ENCODE measurements around the gene GPR6. TPM values are rescaled to one million over a fixed set of nuclear protein-coding genes. Genes with fewer than 3 reads are reported as not detected.

The GPR6 gene
- total RNA-seq, 1 experiment from 2014 or later: 0.20 TPM

GRCh38 chr6:109984410-109984809 lies 6.3 kb downstream of the GPR6 start:
- Histone ChIP-seq H3K23me2 (ENCODE audit: insufficient read length, low read depth, low read length, poor library complexity, severe bottlenecking) (peaks cover under 1% of the 10 kb centered on the region), H3K56ac (ENCODE audit: insufficient read length, low read depth, low read length) (no peak overlapping the region), H2AFZ (ENCODE audit: low read length) (no peak overlapping the region), H4K8ac (replicated peaks; ENCODE audit: insufficient read length, low read depth, low read length) (no peak overlapping the region), H3K18ac (ENCODE audit: insufficient read length, low read depth, low read length) (no peak overlapping the region), H2BK15ac (ENCODE audit: low read depth, low read length) (no peak overlapping the region), H2BK5ac (ENCODE audit: insufficient read length, low read length) (no peak overlapping the region), H2BK12ac (ENCODE audit: insufficient read length, low read depth, low read length) (no peak overlapping the region), H3K4me1 (ENCODE audit: insufficient read depth, low read length) (no peaks in the 10 kb centered on the region), H4K5ac (ENCODE audit: insufficient read length, low read depth, low read length) (no peak overlapping the region), H3T11ph (ENCODE audit: low read length) (no peak overlapping the region), H3K27ac (ENCODE audit: insufficient read length, low read depth, low read length) (no peak overlapping the region), H4K91ac (ENCODE audit: insufficient read length, low read depth, low read length) (no peak overlapping the region), H4K20me1 (ENCODE audit: control insufficient read depth, insufficient read depth, insufficient read length) (no peaks in the 10 kb centered on the region), H2BK20ac (ENCODE audit: low read depth, low read length, poor library complexity, severe bottlenecking) (no peak overlapping the region), H3K23ac (ENCODE audit: insufficient read length, low read depth, low read length) (no peak overlapping the region), H2AK5ac (ENCODE audit: insufficient read length, low read length) (no peak overlapping the region), H3K79me2 (ENCODE audit: insufficient read depth, low read length) (no peaks in the 10 kb centered on the region), H3K9me3 (ENCODE audit: control insufficient read depth, low read depth, low read length) (no peaks in the 10 kb centered on the region), H3K27me3 (ENCODE audit: insufficient read depth, low read length) (peaks cover under 1% of the 10 kb centered on the region; the same call in 1 of the 2 replicates), H3K4ac (ENCODE audit: low read depth, low read length) (no peak overlapping the region), H3K79me1 (ENCODE audit: insufficient read depth, low read depth, low read length, poor library complexity, severe bottlenecking) (no peaks in the 10 kb centered on the region), H3K14ac (ENCODE audit: insufficient read depth, low read length) (no peak overlapping the region), H2BK120ac (ENCODE audit: low read depth, low read length, poor library complexity, severe bottlenecking) (no peak overlapping the region), H3K9ac (ENCODE audit: extremely low read depth, insufficient read length, low read length) (no peak overlapping the region), H3K4me2 (ENCODE audit: insufficient read depth, insufficient read length, low read length) (no peak overlapping the region)
- no peak overlapping the region for H3K27ac Mint-ChIP-seq
- H3K9me3 Mint-ChIP-seq: no peaks in the 10 kb centered on the region
- H3K4me1 Mint-ChIP-seq: no peaks in the 10 kb centered on the region
- TF ChIP-seq, protein P1, sequence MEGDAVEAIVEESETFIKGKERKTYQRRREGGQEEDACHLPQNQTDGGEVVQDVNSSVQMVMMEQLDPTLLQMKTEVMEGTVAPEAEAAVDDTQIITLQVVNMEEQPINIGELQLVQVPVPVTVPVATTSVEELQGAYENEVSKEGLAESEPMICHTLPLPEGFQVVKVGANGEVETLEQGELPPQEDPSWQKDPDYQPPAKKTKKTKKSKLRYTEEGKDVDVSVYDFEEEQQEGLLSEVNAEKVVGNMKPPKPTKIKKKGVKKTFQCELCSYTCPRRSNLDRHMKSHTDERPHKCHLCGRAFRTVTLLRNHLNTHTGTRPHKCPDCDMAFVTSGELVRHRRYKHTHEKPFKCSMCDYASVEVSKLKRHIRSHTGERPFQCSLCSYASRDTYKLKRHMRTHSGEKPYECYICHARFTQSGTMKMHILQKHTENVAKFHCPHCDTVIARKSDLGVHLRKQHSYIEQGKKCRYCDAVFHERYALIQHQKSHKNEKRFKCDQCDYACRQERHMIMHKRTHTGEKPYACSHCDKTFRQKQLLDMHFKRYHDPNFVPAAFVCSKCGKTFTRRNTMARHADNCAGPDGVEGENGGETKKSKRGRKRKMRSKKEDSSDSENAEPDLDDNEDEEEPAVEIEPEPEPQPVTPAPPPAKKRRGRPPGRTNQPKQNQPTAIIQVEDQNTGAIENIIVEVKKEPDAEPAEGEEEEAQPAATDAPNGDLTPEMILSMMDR (conservative IDR thresholded peaks at IDR 0.05): no peak
- H3K27me3 Mint-ChIP-seq (ENCODE audit: low read depth): peaks cover 36% of the 10 kb centered on the region
- WGBS (ENCODE audit: extremely low coverage, insufficient read length, low lambda C conversion rate): no CpG with 5 or more reads among the region's 2 CpGs
- H3K36me3 Mint-ChIP-seq (ENCODE audit: insufficient read depth in 1 of 3, low read depth in 3 of 3): no peaks in the 10 kb centered on the region
- DNase-seq: no peak
- H3K4me3 Mint-ChIP-seq: no peak overlapping the region

All from H9 (cell line).